Motor neuron (in vitro differentiated cells): ENCODE data around the gene SLC35B1. TPM values are rescaled to one million over a fixed set of nuclear protein-coding genes. Genes with fewer than 3 reads are reported as not detected.
A peak's percentile ranks its signal among the peaks of the same experiment; 100 is the strongest.
"Not testable (repeated sequence)": the region's sequence is repeated elsewhere in the genome, so short reads cannot be mapped to it uniquely, and the experiment has no call there.

Experiments used
- ATAC-seq, 8 experiments: fragments of 200-7000 bp; cut with Tn5 transposase; replicated peaks in 6 of 8; 2 replicates each; pipeline ENCODE4 v1.8.0; 2021; ENCODE audit warnings: mild to moderate bottlenecking in 8 of 8, moderate library complexity in 8 of 8
- H3K27ac ChIP-seq, 2 donors: fragments of 250-450 bp; sonication (Bioruptor Pico); 2 replicates each; pipeline ENCODE4 v1.9.0; 2021; ENCODE audit warnings: antibody characterized with exemption in 2 of 2, mild to moderate bottlenecking in 2 of 2, moderate library complexity in 1 of 2
- H3K4me1 ChIP-seq, 2 donors: fragments of 250-450 bp; sonication (Bioruptor Pico); replicated peaks in 1 of 2; 2 replicates each; pipeline ENCODE4 v1.6.1; 2021; ENCODE audit warnings: antibody characterized with exemption in 2 of 2, mild to moderate bottlenecking in 2 of 2, moderate library complexity in 1 of 2
- H3K4me3 ChIP-seq, 5 donors: fragments of 250-450 bp; sonication (Bioruptor Pico); 2 replicates each; pipeline ENCODE4 v1.9.0; 2021; ENCODE audit warnings: antibody characterized with exemption in 5 of 5, mild to moderate bottlenecking in 5 of 5, moderate library complexity in 4 of 5
- WGBS, 10 experiments: fragments of 450-650 bp; shearing (Covaris generic); methylation state at CpG; one replicate each; pipeline ENCODE4 v1.0.0; 2022; 5-methylcytosine and 5-hydroxymethylcytosine counted together
- in situ Hi-C, 9 experiments: fragments of 400-800 bp; cut with MboI; loops; one replicate each; pipeline ENCODE4 v1.15.0; 2021; ENCODE audit warnings: low sequenced_read_pairs in 9 of 9, low pct_unique_long_range_greater_than_20kb in 2 of 9; ENCODE audit not compliant: unreplicated experiment in 9 of 9
- total RNA-seq, 8 experiments: library from RNA; unstranded; fragments of 300-600 nt; gene quantifications; 2 replicates each; pipeline versions ENCODE4 v1.2.3 to v1.2.4, GENCODE V29; 2022

Gene SLC35B1
- total RNA-seq, 8 experiments from 2014 or later: 35.7 to 66.0 (median 56.1) TPM

DNA sequence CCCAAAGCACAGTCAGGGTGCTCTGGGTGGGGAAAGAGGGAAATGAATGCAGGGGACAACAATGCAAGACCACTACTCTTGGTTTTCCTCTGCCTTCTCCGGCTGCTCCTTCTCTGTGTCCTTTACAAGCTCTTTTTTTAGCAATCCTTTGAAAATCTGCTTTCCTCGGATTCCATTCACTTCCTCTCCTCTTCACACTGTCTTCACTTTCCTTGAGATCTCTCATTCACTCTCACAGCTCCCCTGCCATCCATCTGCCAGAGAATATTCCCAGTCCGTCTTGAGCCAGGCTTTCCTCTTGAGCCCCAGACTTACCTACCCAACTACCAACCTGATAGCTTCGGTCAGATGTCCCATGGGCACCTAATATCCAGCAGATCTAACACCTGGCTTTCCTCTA lies 18.9 kb downstream of the SLC35B1 start:
- Histone ChIP-seq H3K4me1 (no peaks in the 10 kb centered on the region), H3K4me3 (no peak overlapping the region), H3K27ac (no peak overlapping the region)
- WGBS, 10 experiments: 48 to 94% (median 78%) methylated on average over 2 to 4 of the region's 4 CpGs
- in situ Hi-C loops: loop anchor here in 6 of 9 experiments (10.0 to 25.0 kb wide), 3 partner anchors 114 to 277 kb away; partner anchors contain the start of genes PHB1 (in 4 of the 6) and NXPH3 (in 2 of the 6)
- ATAC-seq: no peak

DNA sequence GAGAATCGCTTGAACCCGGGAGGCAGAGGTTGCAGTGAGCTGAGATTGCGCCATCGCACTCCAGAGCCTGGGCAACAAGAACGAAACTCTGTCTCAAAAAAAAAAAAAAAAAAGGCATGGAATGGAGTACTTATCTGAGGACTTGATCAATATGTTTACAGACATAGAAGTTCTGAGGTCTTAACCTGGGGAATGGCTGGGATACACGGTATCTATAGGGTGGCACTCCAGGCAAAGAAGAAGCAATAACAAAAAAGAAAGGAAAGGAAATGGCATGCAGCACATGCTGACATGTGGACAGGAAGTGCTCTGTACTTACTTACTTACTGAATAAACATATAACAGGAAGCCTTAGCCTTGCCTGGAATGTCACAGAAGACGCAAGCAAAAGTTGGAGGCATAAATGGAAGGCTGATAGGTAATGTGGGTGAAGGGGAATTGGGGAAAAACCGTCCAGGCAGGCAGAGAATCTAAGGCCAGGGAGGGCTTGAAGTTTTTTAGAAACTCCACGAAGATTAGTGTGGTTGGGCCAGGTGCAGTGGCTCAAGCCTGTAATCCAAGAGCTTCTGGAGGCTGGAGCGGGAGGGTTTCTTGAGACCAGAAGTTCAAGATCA lies 19.8 kb downstream of the SLC35B1 start:
- Histone ChIP-seq H3K27ac (no peak overlapping the region), H3K4me3 (no peak overlapping the region), H3K4me1 (no peaks in the 10 kb centered on the region)
- ATAC-seq: no peak
- in situ Hi-C loops: loop anchor here in 6 of 9 experiments (10.0 to 25.0 kb wide), 3 partner anchors 113 to 276 kb away; partner anchors contain the start of genes PHB1 (in 4 of the 6) and NXPH3 (in 2 of the 6)
- WGBS, 10 experiments: 50 to 90% (median 75%) methylated on average over 2 to 10 of the region's 10 CpGs

DNA sequence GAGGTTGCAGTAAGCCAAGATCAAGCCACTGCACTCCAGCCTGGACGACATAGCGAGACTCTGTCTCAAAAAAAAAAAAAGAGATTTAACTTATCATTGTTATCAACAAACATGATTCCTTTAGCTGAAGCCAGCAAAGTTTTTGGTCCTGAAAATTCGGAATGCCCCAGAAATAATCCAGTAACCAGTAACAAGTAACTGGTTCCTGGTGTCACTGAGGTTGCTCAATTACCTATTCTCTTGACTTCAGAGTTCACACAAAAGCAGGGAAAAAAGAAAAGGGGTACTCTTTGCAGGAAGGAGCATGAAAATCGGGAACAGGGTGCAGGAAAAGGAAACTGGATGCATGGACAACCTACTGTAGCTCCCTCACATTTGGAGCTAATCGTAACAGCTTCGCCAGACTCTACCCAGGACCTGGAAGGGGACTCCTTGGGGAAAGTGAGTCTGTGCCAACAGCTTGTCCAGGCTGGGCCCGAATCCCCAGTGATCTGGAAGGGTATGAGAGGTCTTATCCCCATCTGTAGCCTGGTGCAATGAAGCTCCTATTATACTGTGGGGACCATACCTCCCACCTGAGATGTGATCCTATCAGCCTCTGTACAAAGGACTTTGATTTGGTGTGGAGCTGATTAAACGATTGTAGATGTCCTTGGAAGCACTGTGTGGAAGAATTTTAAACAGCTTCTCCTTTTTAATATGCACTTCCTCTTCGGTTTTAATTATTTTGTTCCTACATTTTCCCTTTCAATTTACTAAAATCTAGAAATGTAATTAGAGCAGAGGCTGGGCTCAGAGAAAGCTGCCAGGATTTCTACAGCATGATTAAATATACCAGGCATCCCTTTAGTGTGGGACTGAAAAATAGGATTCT lies 26.4 kb downstream of the SLC35B1 start:
- peaks cover 0 to 5% of the 10 kb centered on the region in 2 donors for H3K4me1 ChIP-seq
- in situ Hi-C loops: loop anchor here in 6 of 9 experiments (10.0 to 25.0 kb wide), 3 partner anchors 107 to 269 kb away; partner anchors contain the start of genes PHB1 (in 4 of the 6) and NXPH3 (in 2 of the 6)
- H3K27ac ChIP-seq: no peak overlapping the region
- no peak for ATAC-seq
- H3K4me3 ChIP-seq: no peak overlapping the region
- 27 to 84% (median 54%) methylated on average over 3 to 8 of the region's 9 CpGs for WGBS, 10 experiments

DNA sequence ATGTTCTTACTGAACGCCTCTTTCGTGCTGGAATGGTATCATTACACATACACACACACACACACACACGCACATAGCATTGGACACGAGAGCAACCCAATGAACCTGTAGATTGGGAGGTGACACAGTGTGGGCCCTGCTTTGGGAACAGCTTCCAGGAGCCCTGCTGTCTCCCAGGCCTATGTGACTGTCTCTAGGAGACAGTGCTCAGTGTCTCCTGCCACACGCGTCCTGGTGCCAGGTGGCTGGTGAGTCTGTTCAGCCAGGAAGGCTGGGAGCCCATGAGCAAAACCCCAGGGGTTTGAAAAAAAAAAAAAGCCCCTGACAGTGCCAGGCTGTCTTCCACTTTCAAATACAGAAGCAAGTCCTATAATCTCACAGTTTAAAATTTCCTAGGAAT lies 27.4 kb downstream of the SLC35B1 start:
- Histone ChIP-seq H3K4me3 (no peak overlapping the region), H3K4me1 (peaks cover 7 to 15% of the 10 kb centered on the region in 2 donors), H3K27ac (no peak overlapping the region)
- WGBS, 10 experiments: 20 to 94% (median 82%) methylated on average over 1 to 6 of the region's 6 CpGs; no CpG with 5 or more reads in 4 of the 10 experiments
- no peak for ATAC-seq
- in situ Hi-C loops: loop anchor here in 6 of 9 experiments (10.0 to 25.0 kb wide), 3 partner anchors 106 to 268 kb away; partner anchors contain the start of genes PHB1 (in 4 of the 6) and NXPH3 (in 2 of the 6)

DNA sequence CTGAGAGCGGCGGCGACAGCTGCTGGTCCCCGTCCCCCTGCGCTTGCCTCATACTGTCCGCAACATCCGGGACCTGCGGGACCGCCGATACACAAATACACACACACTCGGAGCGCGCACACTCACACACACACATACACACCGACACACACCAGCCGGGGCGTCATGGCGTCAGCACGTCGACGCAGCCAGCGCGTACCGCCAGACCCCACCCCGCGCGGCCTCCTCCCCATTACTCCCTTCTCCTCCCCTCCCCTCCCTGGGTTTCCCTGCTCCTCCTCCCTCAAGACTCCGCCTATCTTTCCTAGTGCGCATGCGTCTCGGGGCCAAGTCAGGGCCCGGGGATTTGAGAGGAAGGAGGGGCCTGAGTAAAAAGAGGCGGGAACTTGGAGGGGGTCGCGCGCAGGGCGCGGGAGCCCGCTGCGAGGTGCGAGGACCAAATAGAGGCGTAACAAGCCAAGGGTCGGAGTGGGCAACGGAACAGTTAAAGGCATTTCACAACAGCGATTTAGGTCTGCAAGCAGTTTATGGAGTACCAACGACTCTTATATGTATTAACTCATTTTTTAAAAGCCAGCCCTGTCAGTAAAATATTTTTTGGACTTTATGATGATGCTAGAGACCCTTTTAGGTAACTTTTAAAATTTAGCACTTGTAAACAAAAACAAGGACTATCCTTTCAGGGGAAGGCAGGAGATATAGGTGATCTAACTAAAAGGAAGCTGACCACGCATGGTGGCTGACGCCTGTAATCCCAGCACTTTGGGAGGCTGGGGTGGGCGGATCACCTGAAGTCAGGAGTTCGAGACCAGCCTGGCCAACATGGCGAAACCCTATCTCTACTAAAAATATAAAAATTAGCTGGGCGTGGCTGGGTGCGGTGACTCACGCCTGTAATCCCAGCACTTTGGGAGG lies 29.6 kb downstream of the SLC35B1 start, which contains the start of gene SPOP:
SPOP (minus strand) TSS at position 165 of the 915 bp plus-strand sequence. CDS start 55,287 bp downstream, outside the sequence.
- WGBS, 10 experiments: 0 to 100% (median 25%) methylated on average over 1 to 19 of the region's 53 CpGs; no CpG with 5 or more reads in 3 of the 10 experiments
- Histone ChIP-seq H3K27ac (peak within 1 kb of the TSS; percentile 95 to 96), H3K4me1 (peaks cover 7 to 17% of the 10 kb centered on the region in 2 donors), H3K4me3 (peak within 1 kb of the TSS; percentile 49 to 62 (median 54))
- in situ Hi-C loops: loop anchor here in 6 of 9 experiments (25.0 kb wide), 2 partner anchors 241 to 266 kb away; partner anchors contain the start of gene PHB1 (in 4 of the 6)
- ATAC-seq: peak; percentile 87 to 93 (median 92)

DNA sequence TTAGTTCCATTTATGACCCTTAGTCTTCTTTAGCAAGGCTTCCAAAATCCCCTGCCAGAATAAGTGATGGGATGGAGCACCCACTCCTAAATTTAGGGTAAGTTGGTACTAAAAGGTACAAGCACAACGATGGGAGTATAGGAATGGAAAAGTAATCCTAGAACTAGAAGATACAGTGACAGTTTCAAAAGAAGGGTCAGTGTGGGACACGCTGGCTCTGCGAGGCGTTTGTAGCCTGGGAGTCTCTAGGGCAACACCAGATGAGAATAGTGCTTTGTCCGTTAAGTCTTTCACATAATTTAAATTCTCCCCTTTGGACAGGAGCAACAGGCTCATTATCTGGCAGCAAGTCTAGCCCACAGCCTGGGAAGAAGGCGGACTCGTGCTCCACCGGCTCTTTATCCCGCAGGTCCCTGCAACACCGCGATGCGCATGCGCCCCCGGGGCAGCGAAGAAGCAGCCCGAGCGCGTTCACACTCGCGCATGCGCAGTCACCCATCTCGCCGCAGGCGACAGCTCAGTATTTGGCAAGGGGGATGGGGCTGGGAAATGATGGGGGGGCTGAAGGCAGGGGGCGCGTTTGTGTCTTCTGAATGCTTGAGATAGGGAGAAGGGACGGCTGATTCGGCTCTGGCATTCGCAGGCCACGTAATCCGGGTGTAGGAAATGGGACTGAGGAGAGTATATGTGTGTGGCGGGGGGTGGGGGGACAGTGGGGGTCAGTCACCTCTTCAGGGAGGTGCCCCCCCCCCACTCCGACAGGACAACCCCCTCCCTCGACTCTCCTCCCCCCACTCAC lies 30.4 kb downstream of the SLC35B1 start:
- Histone ChIP-seq H3K27ac (peak overlapping the region; percentile 95 to 96), H3K4me1 (peaks cover 7 to 17% of the 10 kb centered on the region in 2 donors), H3K4me3 (peak overlapping the region; percentile 49 to 62 (median 54))
- ATAC-seq: peak; percentile 67 to 85 (median 78)
- WGBS, 10 experiments: 0% methylated on average over 1 to 8 of the region's 34 CpGs; no CpG with 5 or more reads in 1 of the 10 experiments
- in situ Hi-C loops: loop anchor here in 6 of 9 experiments (25.0 kb wide), 2 partner anchors 240 to 265 kb away; partner anchors contain the start of gene PHB1 (in 4 of the 6)

DNA sequence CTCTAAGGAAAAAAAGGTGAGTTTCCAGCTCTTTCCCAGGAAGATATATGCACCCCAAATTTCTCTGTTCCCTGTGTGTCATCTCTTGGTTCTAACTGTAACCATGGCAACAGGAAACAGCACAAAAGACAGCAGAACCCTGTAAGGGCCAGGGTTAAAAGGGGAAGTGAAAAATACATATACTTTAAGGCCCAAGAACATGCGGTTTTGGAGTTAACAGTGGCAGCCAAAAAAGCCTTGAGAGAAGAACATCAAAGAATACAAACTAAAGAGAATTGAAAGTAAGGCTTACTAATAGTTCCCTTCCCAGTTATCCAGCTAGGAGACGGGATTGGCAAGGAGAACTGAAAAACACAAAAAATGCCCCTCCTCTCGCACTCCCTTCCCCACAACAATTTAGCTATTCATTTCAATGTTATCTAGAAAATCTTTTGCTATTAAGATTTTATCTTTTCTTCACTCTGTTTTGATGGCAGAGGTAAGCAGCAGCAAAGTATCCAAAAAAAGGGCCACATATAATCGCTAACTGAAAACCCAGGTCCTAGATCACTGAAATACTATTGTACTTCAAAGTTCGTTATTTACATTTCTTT lies 31.4 kb downstream of the SLC35B1 start:
- no peak overlapping the region for H3K27ac ChIP-seq
- H3K4me1 ChIP-seq: peaks cover 7 to 17% of the 10 kb centered on the region in 2 donors
- WGBS, 10 experiments: 0 to 44% (median 21%) methylated on average over 1 to 5 of the region's 5 CpGs
- H3K4me3 ChIP-seq: peak overlapping the region; percentile 49 to 62 (median 54)
- in situ Hi-C loops: loop anchor here in 6 of 9 experiments (25.0 kb wide), 2 partner anchors 239 to 264 kb away; partner anchors contain the start of gene PHB1 (in 4 of the 6)
- ATAC-seq: no peak

DNA sequence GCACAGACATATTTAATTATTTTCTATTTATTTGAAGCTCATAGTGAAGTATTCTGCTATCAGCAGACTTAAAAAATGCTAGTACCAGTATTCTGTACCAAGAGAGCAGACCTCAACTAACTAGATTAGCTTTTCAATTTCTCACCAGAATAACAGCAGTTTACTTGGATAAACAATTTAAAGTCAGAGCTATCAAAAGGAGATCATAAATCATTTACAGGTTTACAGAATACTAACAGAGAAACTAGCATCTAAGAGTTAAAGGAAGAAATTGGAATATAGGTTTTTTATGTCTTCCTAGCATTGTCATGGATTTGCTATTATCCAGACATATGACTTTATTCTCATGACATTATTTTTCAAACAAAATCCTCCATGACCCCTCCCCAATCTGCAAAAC lies 33.3 kb downstream of the SLC35B1 start:
- ATAC-seq: no peak
- Histone ChIP-seq H3K4me3 (no peak overlapping the region), H3K27ac (no peak overlapping the region), H3K4me1 (peaks cover 7 to 17% of the 10 kb centered on the region in 2 donors)
- in situ Hi-C loops: no loop called here

DNA sequence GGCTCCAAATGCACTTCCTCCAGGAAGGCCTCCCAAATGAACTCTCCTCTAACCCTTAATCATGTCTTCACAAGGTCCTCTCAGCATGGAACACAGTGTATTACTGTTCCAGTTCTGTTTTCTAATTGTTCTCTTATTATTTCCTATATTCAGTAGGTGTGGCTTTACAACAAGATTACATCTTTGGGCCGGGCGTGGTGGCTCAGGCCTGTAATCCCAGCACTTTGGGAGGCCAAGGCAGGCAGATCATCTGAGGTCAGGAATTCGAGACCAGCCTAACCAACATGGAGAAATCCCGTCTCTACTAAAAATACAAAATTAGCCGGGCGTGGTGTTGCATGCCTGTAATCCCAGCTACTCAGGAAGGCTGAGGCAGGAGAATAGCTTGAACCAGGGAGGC lies 34.1 kb downstream of the SLC35B1 start:
- in situ Hi-C loops, H3K4me3 ChIP-seq, ATAC-seq, H3K27ac ChIP-seq: not testable (repeated sequence)
- peaks cover 7 to 17% of the 10 kb centered on the region in 2 donors for H3K4me1 ChIP-seq
- 60 to 100% (median 98%) methylated on average over 1 to 6 of the region's 6 CpGs for WGBS, 10 experiments

DNA sequence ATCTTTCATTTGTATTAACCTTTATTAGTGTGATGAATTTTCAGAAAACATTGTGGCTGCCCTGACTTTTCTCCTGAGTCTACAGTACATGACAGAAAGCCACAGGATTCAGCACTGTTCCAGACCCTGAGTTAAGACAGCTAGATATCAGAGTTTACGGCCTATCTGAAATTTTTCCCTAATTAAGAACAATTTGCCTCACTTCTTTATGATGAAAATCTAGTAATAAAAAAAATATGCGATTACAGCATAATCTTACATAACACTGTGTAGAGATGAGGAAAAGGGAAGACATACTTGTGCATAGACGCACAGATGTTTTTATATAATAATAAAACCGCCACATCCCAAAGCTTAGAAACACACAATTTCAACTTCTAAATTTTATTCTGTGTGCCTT lies 37.1 kb downstream of the SLC35B1 start:
- WGBS, 10 experiments: 36 to 100% (median 80%) methylated on average over 1 to 4 of the region's 4 CpGs
- in situ Hi-C loops: no loop called here
- no peak for ATAC-seq
- no peak overlapping the region for H3K4me3 ChIP-seq
- H3K4me1 ChIP-seq: peaks cover under 1 to 5% of the 10 kb centered on the region in 2 donors
- no peak overlapping the region for H3K27ac ChIP-seq

DNA sequence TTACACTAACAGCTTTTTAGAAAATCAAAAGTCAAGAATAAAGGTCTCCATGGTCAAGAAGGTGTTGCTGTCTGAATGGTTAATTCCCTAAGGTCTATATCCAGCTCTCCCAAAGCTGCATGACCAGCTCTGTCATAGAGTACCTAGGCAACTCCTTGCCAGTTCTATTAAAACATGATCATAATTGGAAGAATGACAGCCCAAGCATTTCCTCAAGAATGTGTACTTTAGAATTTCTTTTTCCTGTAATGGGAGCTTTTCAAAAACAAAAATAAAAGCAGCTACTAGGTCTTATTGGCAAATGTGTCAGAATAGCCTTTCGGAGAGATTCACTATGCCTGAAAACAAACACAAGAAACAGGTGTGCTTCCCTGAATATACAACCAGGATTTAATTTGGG lies 37.8 kb downstream of the SLC35B1 start:
- Histone ChIP-seq H3K27ac (no peak overlapping the region), H3K4me1 (peaks cover 0 to 2% of the 10 kb centered on the region in 2 donors), H3K4me3 (no peak overlapping the region)
- in situ Hi-C loops: no loop called here
- ATAC-seq: no peak
- WGBS, 10 experiments: 0 to 100% (median 100%) methylated on average over 1 of the region's 1 CpG; no CpG with 5 or more reads in 1 of the 10 experiments
